ENCODE data around the gene CDHR2.

CDHR2 gene

GRCh38 chr5:176540476-176540899, 8.7 kb upstream of the CDHR2 start:
- no peak for TF ChIP-seq CTCF (conservative IDR thresholded peaks at IDR 0.05; ENCODE audit: low read depth, low read length)
- no peaks in the 10 kb centered on the region for H3K27me3 ChIP-seq (ENCODE audit: insufficient read depth, low read depth)
- H4K20me1 ChIP-seq (ENCODE audit: insufficient read depth) = no peaks in the 10 kb centered on the region
- H3K27ac ChIP-seq = no peak overlapping the region
- H3K4me2 ChIP-seq = no peak overlapping the region
- no peaks in the 10 kb centered on the region for H3K36me3 ChIP-seq (ENCODE audit: insufficient read depth)
- peaks cover 13% of the 10 kb centered on the region for H3K4me1 ChIP-seq (ENCODE audit: low read depth, poor library complexity, severe bottlenecking)
- no peak overlapping the region for H3K9ac ChIP-seq
- no peak overlapping the region for H3K4me3 ChIP-seq (IDR thresholded peaks at IDR 0.05; ENCODE audit: insufficient read depth, low read depth, low read length)
- peaks cover 10% of the 10 kb centered on the region for H3K79me2 ChIP-seq (ENCODE audit: insufficient read depth, low read depth)
- H2AFZ ChIP-seq (ENCODE audit: low read depth) = no peak overlapping the region

GRCh38 chr5:176540956-176541337, 8.2 kb upstream of the CDHR2 start:
- no peak for TF ChIP-seq CTCF (conservative IDR thresholded peaks at IDR 0.05; ENCODE audit: low read depth, low read length)
- Histone ChIP-seq H3K4me3 (IDR thresholded peaks at IDR 0.05; ENCODE audit: insufficient read depth, low read depth, low read length) (no peak overlapping the region), H3K36me3 (ENCODE audit: insufficient read depth) (no peaks in the 10 kb centered on the region), H3K9ac (no peak overlapping the region), H3K27me3 (ENCODE audit: insufficient read depth, low read depth) (no peaks in the 10 kb centered on the region), H3K79me2 (ENCODE audit: insufficient read depth, low read depth) (peaks cover 5% of the 10 kb centered on the region), H3K27ac (no peak overlapping the region), H4K20me1 (ENCODE audit: insufficient read depth) (no peaks in the 10 kb centered on the region), H3K4me2 (no peak overlapping the region), H2AFZ (ENCODE audit: low read depth) (no peak overlapping the region), H3K4me1 (ENCODE audit: low read depth, poor library complexity, severe bottlenecking) (peaks cover 13% of the 10 kb centered on the region)

GRCh38 chr5:176541338-176542134, 7.6 kb upstream of the CDHR2 start:
- H3K9ac ChIP-seq = no peak overlapping the region
- H3K36me3 ChIP-seq (ENCODE audit: insufficient read depth) = no peaks in the 10 kb centered on the region
- H2AFZ ChIP-seq (ENCODE audit: low read depth) = no peak overlapping the region
- H3K4me3 ChIP-seq (IDR thresholded peaks at IDR 0.05; ENCODE audit: insufficient read depth, low read depth, low read length) = no peak overlapping the region
- no peaks in the 10 kb centered on the region for H4K20me1 ChIP-seq (ENCODE audit: insufficient read depth)
- H3K4me1 ChIP-seq (ENCODE audit: low read depth, poor library complexity, severe bottlenecking) = peaks cover 13% of the 10 kb centered on the region
- no peak overlapping the region for H3K4me2 ChIP-seq
- H3K79me2 ChIP-seq (ENCODE audit: insufficient read depth, low read depth) = no peaks in the 10 kb centered on the region; the same call in 1 of the 2 replicates
- H3K27ac ChIP-seq = no peak overlapping the region
- H3K27me3 ChIP-seq (ENCODE audit: insufficient read depth, low read depth) = no peaks in the 10 kb centered on the region
- no peak for TF ChIP-seq CTCF (conservative IDR thresholded peaks at IDR 0.05; ENCODE audit: low read depth, low read length)

- TF ChIP-seq CTCF (conservative IDR thresholded peaks at IDR 0.05; ENCODE audit: low read depth, low read length) = no peak
- peak overlapping the region; percentile 61; the same call in 1 of the 2 replicates for H3K9ac ChIP-seq
- H3K4me3 ChIP-seq (IDR thresholded peaks at IDR 0.05; ENCODE audit: insufficient read depth, low read depth, low read length) = no peak overlapping the region
- H3K27ac ChIP-seq = no peak overlapping the region
- H3K36me3 ChIP-seq (ENCODE audit: insufficient read depth) = no peaks in the 10 kb centered on the region
- H3K4me2 ChIP-seq = peak overlapping the region; percentile 57
- no peak overlapping the region for H2AFZ ChIP-seq (ENCODE audit: low read depth)
- no peaks in the 10 kb centered on the region for H4K20me1 ChIP-seq (ENCODE audit: insufficient read depth)
- peaks cover 13% of the 10 kb centered on the region for H3K4me1 ChIP-seq (ENCODE audit: low read depth, poor library complexity, severe bottlenecking)
- no peaks in the 10 kb centered on the region for H3K79me2 ChIP-seq (ENCODE audit: insufficient read depth, low read depth)
- no peaks in the 10 kb centered on the region for H3K27me3 ChIP-seq (ENCODE audit: insufficient read depth, low read depth)
Measured at GRCh38 chr5:176542135-176542595, 7.0 kb upstream of the CDHR2 start.

Measured in KMS-11 (cell line).